ENCODE results near the gene TAT. TPM values are rescaled to one million over a fixed set of nuclear protein-coding genes. Genes with fewer than 3 reads are reported as not detected.
A peak's percentile ranks its signal among the peaks of the same experiment; 100 is the strongest.
"Not testable (repeated sequence)": the region's sequence is repeated elsewhere in the genome, so short reads cannot be mapped to it uniquely, and the experiment has no call there.

The TAT gene
- total RNA-seq, 2 donors from 2014 or later = 0.67 to 2.1 TPM

- intact Hi-C loops (cut with DNase I, micrococcal nuclease); ATAC-seq; DNase-seq: not testable (repeated sequence)
Measured at GRCh38 chr16:71590071-71590470, 13.2 kb upstream of the TAT start.

GRCh38 chr16:71589334-71589733 lies 12.4 kb upstream of the TAT start:
- intact Hi-C loops (cut with DNase I, micrococcal nuclease); ATAC-seq; DNase-seq: not testable (repeated sequence)

GRCh38 chr16:71585318-71585703 lies 8.4 kb upstream of the TAT start:
- ATAC-seq (peak; percentile 78), DNase-seq (no peak)
- intact Hi-C loops (cut with DNase I, micrococcal nuclease) = no loop called here

- intact Hi-C loops (cut with DNase I, micrococcal nuclease) = no loop called here
- DNase-seq (no peak), ATAC-seq (no peak)
Measured at GRCh38 chr16:71584543-71585317, 7.8 kb upstream of the TAT start.

GRCh38 chr16:71582553-71582848 lies 5.6 kb upstream of the TAT start:
- intact Hi-C loops (cut with DNase I, micrococcal nuclease); DNase-seq; ATAC-seq: not testable (repeated sequence)

- ATAC-seq (no peak), DNase-seq (no peak)
- intact Hi-C loops (cut with DNase I, micrococcal nuclease) = no loop called here
Measured at GRCh38 chr16:71574702-71575101, 2.2 kb downstream of the TAT start.

GRCh38 chr16:71573387-71574094 lies 3.4 kb downstream of the TAT start:
- ATAC-seq (no peak), DNase-seq (no peak)
- intact Hi-C loops (cut with DNase I, micrococcal nuclease) = no loop called here

DNA sequence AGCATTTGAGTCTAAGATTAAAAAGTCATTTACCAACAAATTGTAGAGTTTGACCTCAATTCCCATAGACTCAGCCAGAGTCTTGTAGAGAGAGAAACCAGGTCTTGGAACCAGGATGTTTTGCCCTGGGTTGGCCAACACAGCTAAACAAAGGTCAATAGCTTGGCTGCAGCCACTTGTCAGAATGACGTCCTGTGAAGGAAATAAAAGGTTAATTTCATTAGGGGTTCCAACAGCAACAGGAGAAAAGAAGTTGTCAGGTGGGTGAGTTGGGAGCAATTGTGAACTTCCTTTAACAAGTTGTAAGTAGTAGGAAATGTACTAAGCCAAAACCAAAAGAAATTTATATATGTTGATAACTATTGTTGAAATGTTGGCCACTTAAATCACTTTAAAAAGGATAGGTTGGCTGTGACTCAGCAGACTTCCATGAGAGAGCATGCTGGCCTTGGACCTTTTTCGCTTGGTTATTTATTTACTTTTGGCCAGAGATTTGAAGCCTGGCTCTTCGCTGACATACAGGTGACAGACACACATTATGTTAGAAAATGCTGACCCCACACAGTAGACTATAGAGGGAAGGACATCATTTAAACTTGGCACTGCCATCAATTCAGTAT lies 4.3 kb downstream of the TAT start:
- DNase-seq (no peak), ATAC-seq (peak; percentile 58)
- intact Hi-C loops (cut with DNase I, micrococcal nuclease) = no loop called here

DNA sequence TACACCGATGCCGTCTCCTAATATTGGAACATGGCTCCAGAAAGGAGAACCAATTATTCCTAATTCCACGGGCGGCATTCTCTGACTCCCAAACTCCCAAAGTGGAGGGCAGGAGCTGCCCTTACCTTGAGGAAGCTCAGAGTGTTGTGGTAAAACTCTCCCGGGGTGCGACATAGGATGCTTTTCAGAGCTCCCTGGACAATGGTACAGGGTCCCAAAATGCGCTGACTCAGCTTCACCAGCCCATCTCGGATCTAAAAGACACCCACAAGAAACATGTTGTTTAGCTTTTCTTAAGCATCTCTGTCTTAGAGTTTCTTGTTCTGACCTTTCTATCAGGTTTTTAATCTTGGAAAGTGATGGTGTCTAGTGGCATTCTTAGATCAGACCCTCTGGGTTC lies 6.7 kb downstream of the TAT start:
- intact Hi-C loops (cut with DNase I, micrococcal nuclease) = no loop called here
- ATAC-seq (no peak), DNase-seq (no peak)

DNA sequence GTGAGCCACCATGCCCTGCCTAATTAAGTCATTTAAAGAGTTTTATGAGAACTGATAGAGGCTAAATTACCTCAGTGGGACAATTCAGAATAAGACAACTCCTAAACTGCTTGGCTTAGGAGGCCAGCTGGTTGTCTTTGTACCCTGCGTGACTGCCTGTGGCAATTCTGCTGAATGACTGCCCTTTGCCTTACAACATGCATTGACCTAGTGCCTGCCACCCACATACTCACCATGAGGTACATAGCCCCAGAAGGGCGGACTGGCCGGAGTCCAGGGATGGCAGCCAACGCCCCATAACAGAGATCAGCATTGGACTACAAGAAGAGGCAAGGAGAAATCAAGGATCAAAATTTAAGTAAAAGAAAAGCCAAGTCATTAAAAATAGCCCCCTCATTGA lies 7.3 kb downstream of the TAT start:
- intact Hi-C loops (cut with DNase I, micrococcal nuclease) = loop anchor here in 1 of 2 donors (10.0 kb wide), 1 partner anchor 55 kb away; the partner anchor contains the start of gene MARVELD3
- DNase-seq = peak; percentile 62 to 64
- peak; percentile 74 for ATAC-seq

DNA sequence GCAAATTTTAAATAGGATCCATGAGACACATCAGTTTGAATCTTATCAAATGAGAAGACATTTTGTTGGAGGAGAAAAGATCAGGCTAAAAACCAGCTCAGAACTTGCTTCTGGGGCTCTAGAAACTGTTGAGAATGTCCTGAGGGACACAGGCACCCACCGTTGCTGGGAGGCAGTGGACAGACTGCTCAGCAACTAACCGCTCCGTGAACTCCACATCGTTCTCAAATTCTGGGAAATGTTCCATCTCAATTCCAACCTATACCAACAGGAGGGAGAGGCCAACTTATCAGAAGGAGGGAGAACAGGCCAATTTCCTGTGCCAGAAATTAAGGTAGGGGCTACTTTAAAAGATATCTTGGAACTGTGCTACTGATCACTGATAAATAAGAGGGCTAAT lies 8.3 kb downstream of the TAT start:
- intact Hi-C loops (cut with DNase I, micrococcal nuclease) = loop anchor here in 1 of 2 donors (10.0 kb wide), 1 partner anchor 56 kb away; the partner anchor contains the start of gene MARVELD3
- DNase-seq = no peak
- no peak for ATAC-seq

GRCh38 chr16:71567931-71568330 lies 9.0 kb downstream of the TAT start:
- no peak for DNase-seq
- intact Hi-C loops (cut with DNase I, micrococcal nuclease) = loop anchor here in 1 of 2 donors (10.0 kb wide), 1 partner anchor 57 kb away; the partner anchor contains the start of gene MARVELD3
- ATAC-seq = no peak

DNA sequence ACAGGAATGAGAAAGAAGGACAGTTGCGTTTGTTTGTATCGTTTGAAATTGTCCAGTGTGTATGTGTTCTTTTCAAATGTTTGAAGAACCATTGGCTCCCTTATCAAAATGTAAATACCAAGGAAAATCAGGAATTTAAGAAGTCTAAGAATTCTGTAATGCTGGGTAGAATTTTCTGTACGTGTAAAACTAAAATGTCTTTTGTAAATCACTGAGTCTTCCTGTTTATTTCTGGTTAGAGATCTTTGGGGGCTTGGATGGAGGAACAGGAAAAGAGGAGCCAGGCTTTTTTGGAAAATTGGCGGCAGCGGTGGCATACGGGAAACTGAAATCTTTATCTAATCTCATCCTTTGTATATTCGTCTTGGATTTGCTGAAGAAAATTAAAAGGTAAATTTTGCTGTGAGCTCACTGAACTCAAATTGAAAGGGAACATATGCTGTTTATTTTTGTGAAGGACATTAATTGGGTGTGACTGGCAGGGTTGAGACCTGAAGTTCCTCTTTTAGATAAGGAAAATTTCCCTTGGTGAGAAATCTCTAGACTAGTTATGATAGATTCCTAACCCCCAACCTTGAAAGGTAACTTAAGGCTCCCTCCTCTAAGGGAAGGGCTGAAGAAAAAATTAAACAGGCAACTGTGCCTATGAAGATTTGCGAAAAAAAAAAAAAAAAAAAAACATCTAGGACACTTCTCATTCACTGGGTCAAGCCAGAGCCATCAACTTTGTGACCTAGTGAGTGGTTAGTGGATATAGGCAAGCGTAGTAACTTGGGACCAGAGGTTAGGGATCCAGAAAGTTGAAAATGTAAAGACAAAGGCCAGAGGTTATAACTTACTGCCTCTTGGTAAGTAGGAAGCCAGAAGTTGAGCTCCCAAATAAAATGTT lies 10.8 kb downstream of the TAT start:
- no peak for ATAC-seq
- intact Hi-C loops (cut with DNase I, micrococcal nuclease) = loop anchor here in 1 of 2 donors (10.0 kb wide), 1 partner anchor 59 kb away; the partner anchor contains the start of gene MARVELD3
- DNase-seq = no peak

- intact Hi-C loops (cut with DNase I, micrococcal nuclease) = loop anchor here in 1 of 2 donors (10.0 kb wide), 1 partner anchor 60 kb away; the partner anchor contains the start of gene MARVELD3
- ATAC-seq (peak; percentile 65), DNase-seq (no peak)
Measured at GRCh38 chr16:71564335-71564967, 12.4 kb downstream of the TAT start.

GRCh38 chr16:71562552-71562951 lies 14.3 kb downstream of the TAT start:
- ATAC-seq = no peak
- intact Hi-C loops (cut with DNase I, micrococcal nuclease) = loop anchor here in 1 of 2 donors (10.0 kb wide), 1 partner anchor 62 kb away; the partner anchor contains the start of gene MARVELD3
- no peak for DNase-seq

GRCh38 chr16:71561886-71562285 lies 15.0 kb downstream of the TAT start:
- not testable (repeated sequence) for ATAC-seq, DNase-seq
- intact Hi-C loops (cut with DNase I, micrococcal nuclease) = loop anchor here in 1 of 2 donors (10.0 kb wide), 1 partner anchor 63 kb away; the partner anchor contains the start of gene MARVELD3

DNA sequence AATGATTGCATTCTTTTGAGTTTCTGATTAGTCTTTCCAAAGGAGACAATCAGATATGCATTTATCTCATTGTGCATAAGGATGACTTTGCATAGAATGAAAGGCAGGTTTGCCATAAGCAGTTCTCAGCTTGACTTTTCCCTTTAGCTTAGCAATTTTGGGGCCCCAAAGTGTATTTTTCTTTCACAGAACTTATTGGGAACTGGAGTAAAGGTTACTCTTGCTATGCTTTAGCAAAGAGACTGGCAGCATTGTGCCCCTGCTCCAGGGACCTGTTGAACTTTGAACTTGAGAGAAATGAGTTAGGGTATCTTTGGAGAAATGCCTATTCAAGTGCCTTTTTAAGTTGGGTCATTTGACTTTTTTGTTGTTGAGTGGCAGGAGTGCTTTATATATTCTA lies 17.0 kb downstream of the TAT start:
- intact Hi-C loops (cut with DNase I, micrococcal nuclease) = loop anchor here in 1 of 2 donors (10.0 kb wide), 1 partner anchor 65 kb away; the partner anchor contains the start of gene MARVELD3
- no peak for DNase-seq
- no peak for ATAC-seq

All from left colon (tissue), 2 donors.